Subcutaneous abdominal adipose tissue (tissue), 5 donors: ENCODE results near the gene RAB26.
"Not testable (repeated sequence)": the region's sequence is repeated elsewhere in the genome, so short reads cannot be mapped to it uniquely, and the experiment has no call there.

Source experiments
- H3K27ac ChIP-seq: one replicate; pipeline ENCODE4 v1.7.0; 2013; ENCODE audit warnings: low read depth, mild to moderate bottlenecking, inconsistent platforms, low read length, moderate library complexity
- H3K27me3 ChIP-seq, 5 donors: one replicate each; pipeline ENCODE4 v1.7.0; 2013; ENCODE audit warnings: low read length in 5 of 5, inconsistent platforms in 1 of 5; ENCODE audit not compliant: control insufficient read depth in 5 of 5, insufficient read depth in 4 of 5
- H3K36me3 ChIP-seq, 5 donors: one replicate each; pipeline ENCODE4 v1.7.0; 2013; ENCODE audit warnings: low read length in 5 of 5; ENCODE audit not compliant: control insufficient read depth in 5 of 5, insufficient read depth in 5 of 5
- H3K4me1 ChIP-seq, 5 donors: one replicate each; pipeline ENCODE4 v1.7.0; 2013; ENCODE audit warnings: low read length in 5 of 5, mild to moderate bottlenecking in 3 of 5, moderate library complexity in 1 of 5; ENCODE audit not compliant: control insufficient read depth in 5 of 5, insufficient read depth in 5 of 5
- H3K4me3 ChIP-seq, 5 donors: one replicate each; pipeline ENCODE4 v1.7.0; 2013; ENCODE audit warnings: low read length in 5 of 5, low read depth in 1 of 5
- H3K9ac ChIP-seq, 5 donors: one replicate each; pipeline ENCODE4 v1.7.0; 2013; ENCODE audit warnings: low read length in 5 of 5, mild to moderate bottlenecking in 4 of 5, moderate library complexity in 3 of 5
- H3K9me3 ChIP-seq, 5 donors: one replicate each; pipeline ENCODE4 v1.7.0; 2013; ENCODE audit warnings: low read length in 5 of 5; ENCODE audit not compliant: control insufficient read depth in 5 of 5
- donor health status: healthy.
- donor health status: healthy.
- donor health status: healthy.
- donor health status: healthy.
- donor health status: healthy.

RAB26 gene

GRCh38 chr16:2147981-2148671, at the start of gene RAB26:
Gene RAB26 (plus strand): TSS chr16:2148625. CDS start chr16:2148784, 159 bp downstream.
- Histone ChIP-seq H3K27me3 (no peaks in the 10 kb centered on the region), H3K9ac (peak within 1 kb of the TSS in 1 of 5 donors; percentile 52), H3K36me3 (peaks cover 0 to 13% (median 5%) of the 10 kb centered on the region in 5 donors), H3K4me3 (peak within 1 kb of the TSS in 4 of 5 donors; percentile 27 to 61 (median 46)), H3K9me3 (no peaks in the 10 kb centered on the region), H3K4me1 (peaks cover 2 to 53% (median 45%) of the 10 kb centered on the region in 5 donors), H3K27ac (no peak within 1 kb of the TSS)

- H3K9ac ChIP-seq, H3K27ac ChIP-seq, H3K4me1 ChIP-seq, H3K4me3 ChIP-seq, H3K27me3 ChIP-seq, H3K9me3 ChIP-seq: not testable (repeated sequence)
- peaks cover 0 to 77% (median 55%) of the 10 kb centered on the region in 5 donors for H3K36me3 ChIP-seq
These were observed 46.8 kb upstream of the RAB26 start for GRCh38 chr16:2101581-2101980.

- Histone ChIP-seq H3K4me3 (no peak overlapping the region), H3K4me1 (no peaks in the 10 kb centered on the region), H3K27ac (no peak overlapping the region), H3K27me3 (no peaks in the 10 kb centered on the region), H3K9me3 (no peaks in the 10 kb centered on the region), H3K36me3 (peaks cover 0 to 76% (median 54%) of the 10 kb centered on the region in 5 donors), H3K9ac (no peak overlapping the region)
These were observed 46.0 kb upstream of the RAB26 start for GRCh38 chr16:2102471-2102870.

DNA sequence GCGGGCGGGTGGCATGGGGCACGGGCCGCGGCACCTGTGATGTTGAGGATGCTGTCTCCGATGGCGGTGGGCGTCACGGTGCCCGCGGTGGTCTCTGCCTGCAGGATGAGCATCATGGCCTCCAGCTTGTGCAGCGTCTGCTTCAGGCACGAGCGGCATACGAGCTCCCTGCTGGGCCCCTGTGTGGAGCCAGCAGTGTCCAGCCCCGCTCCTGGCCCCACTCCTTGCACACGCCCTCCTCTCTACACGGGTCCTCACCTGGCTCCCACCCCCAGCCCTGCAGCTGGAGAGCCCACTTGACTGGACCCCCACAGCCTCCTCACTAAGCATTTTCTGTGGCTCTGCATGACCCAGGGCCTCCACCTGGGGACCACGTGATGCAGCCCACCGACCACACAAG, 44.0 kb upstream of the RAB26 start:
- H3K27ac ChIP-seq, H3K27me3 ChIP-seq, H3K9me3 ChIP-seq, H3K4me3 ChIP-seq, H3K9ac ChIP-seq, H3K4me1 ChIP-seq: not testable (repeated sequence)
- H3K36me3 ChIP-seq, result peaks cover 0 to 83% (median 65%) of the 10 kb centered on the region in 5 donors

GRCh38 chr16:2105291-2105690, 43.1 kb upstream of the RAB26 start:
- H3K36me3 ChIP-seq, result peaks cover 0 to 83% (median 65%) of the 10 kb centered on the region in 5 donors
- not testable (repeated sequence) for H3K27ac ChIP-seq

GRCh38 chr16:2105769-2106168, 42.7 kb upstream of the RAB26 start:
- not testable (repeated sequence) for H3K27me3 ChIP-seq, H3K4me1 ChIP-seq, H3K27ac ChIP-seq, H3K9me3 ChIP-seq, H3K4me3 ChIP-seq, H3K9ac ChIP-seq
- peaks cover 0 to 83% (median 66%) of the 10 kb centered on the region in 5 donors for H3K36me3 ChIP-seq

More at GRCh38 chr16:2105291-2105690, 43.1 kb upstream of the RAB26 start:
- H3K9me3 ChIP-seq, H3K27me3 ChIP-seq, H3K4me1 ChIP-seq, H3K4me3 ChIP-seq, H3K9ac ChIP-seq: not testable (repeated sequence)

GRCh38 chr16:2106211-2106610, 42.2 kb upstream of the RAB26 start:
- H3K27me3 ChIP-seq, H3K27ac ChIP-seq, H3K9me3 ChIP-seq, H3K4me3 ChIP-seq, H3K9ac ChIP-seq, H3K4me1 ChIP-seq: not testable (repeated sequence)
- H3K36me3 ChIP-seq, result peaks cover 0 to 84% (median 70%) of the 10 kb centered on the region in 5 donors

- H3K4me1 ChIP-seq, H3K9me3 ChIP-seq, H3K27me3 ChIP-seq, H3K27ac ChIP-seq, H3K9ac ChIP-seq, H3K4me3 ChIP-seq: not testable (repeated sequence)
- H3K36me3 ChIP-seq, result peaks cover 0 to 84% (median 68%) of the 10 kb centered on the region in 5 donors
These were observed 41.2 kb upstream of the RAB26 start for GRCh38 chr16:2107121-2107790.

DNA sequence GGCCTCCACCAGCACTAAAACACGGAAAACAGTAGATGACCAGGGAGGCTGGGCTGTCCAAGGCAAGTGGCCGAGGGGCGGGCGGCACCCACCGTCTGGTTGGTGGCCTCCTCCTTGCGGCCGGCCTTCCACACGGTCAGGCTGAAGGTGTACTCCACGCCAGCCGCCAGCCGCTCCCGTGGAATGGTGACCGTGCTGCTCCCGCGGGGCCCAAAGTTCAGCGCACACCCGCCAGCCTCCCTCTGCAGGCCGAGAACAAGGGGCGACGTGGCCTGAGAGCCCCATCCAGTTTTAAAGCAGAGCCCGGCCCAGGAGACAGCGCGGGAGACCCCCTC, 40.7 kb upstream of the RAB26 start:
- not testable (repeated sequence) for H3K9me3 ChIP-seq, H3K4me1 ChIP-seq, H3K27me3 ChIP-seq, H3K27ac ChIP-seq, H3K4me3 ChIP-seq, H3K9ac ChIP-seq
- peaks cover 0 to 84% (median 64%) of the 10 kb centered on the region in 5 donors for H3K36me3 ChIP-seq

GRCh38 chr16:2108446-2109270, 39.8 kb upstream of the RAB26 start:
- H3K27ac ChIP-seq, H3K4me1 ChIP-seq, H3K9me3 ChIP-seq, H3K27me3 ChIP-seq, H3K9ac ChIP-seq, H3K4me3 ChIP-seq: not testable (repeated sequence)
- peaks cover 0 to 80% (median 60%) of the 10 kb centered on the region in 5 donors for H3K36me3 ChIP-seq
